SU-DHL-6 (cell line): ENCODE data around the gene CNN2.

Experiments
- EZH2phosphoT487 ChIP-seq: fragments of 200-600 bp; sonication (generic), shearing (Covaris generic); conservative IDR thresholded peaks from 2 replicates; pipeline ENCODE4 v1.6.1; 2018; ENCODE audit warnings: mild to moderate bottlenecking, antibody characterized with exemption, low read length, moderate library complexity, mixed read lengths
- TF ChIP-seq, protein P1 (sequence below): fragments of 200-600 bp; sonication (generic); IDR thresholded peaks from one replicate; pipeline ENCODE4 v1.5.1; 2017; ENCODE audit warnings: antibody characterized with exemption, mild to moderate bottlenecking, low read length, moderate library complexity; ENCODE audit not compliant: insufficient read depth, poor library complexity, severe bottlenecking

DNA sequence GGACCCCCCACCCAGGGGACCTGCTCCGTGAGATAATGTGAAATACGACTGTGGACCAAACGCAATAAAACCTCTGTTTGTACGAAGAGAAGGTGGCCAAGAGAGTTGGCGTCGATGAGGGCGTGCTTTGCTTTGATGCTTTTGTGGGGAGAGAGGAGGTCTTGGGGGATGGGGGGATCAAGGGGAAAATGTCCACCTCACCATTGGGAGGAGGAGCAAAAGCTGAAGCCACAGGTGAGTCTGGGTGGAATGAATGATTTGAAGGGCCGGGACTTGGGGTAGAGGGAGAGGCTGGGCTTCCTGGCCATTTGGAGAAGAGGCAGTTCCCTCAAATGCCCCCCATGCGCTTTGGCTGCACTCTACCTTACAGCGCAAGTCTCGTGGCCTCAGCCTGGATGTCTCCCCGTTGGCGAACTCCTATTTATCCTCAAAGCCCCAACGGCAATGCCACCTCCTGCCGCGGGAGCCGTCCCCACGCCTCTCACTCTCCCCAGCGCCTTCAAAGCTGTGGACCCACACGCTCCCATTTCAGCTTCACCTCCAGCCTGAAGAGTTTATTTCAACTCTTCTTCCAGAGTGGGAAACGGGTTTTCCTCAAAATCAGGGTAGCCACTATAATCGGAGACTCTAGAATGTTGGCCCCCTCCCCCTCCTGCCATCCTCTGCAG, 12.7 kb downstream of the CNN2 start:
- TF ChIP-seq, protein P1, sequence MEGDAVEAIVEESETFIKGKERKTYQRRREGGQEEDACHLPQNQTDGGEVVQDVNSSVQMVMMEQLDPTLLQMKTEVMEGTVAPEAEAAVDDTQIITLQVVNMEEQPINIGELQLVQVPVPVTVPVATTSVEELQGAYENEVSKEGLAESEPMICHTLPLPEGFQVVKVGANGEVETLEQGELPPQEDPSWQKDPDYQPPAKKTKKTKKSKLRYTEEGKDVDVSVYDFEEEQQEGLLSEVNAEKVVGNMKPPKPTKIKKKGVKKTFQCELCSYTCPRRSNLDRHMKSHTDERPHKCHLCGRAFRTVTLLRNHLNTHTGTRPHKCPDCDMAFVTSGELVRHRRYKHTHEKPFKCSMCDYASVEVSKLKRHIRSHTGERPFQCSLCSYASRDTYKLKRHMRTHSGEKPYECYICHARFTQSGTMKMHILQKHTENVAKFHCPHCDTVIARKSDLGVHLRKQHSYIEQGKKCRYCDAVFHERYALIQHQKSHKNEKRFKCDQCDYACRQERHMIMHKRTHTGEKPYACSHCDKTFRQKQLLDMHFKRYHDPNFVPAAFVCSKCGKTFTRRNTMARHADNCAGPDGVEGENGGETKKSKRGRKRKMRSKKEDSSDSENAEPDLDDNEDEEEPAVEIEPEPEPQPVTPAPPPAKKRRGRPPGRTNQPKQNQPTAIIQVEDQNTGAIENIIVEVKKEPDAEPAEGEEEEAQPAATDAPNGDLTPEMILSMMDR, result no peak
- TF ChIP-seq EZH2phosphoT487, result no peak
